ENCODE data around the gene FOXJ3. TPM values are rescaled to one million over a fixed set of nuclear protein-coding genes. Genes with fewer than 3 reads are reported as not detected.

Gene FOXJ3
- total RNA-seq, 1 donor from 2014 or later: 51.0 TPM

- peaks cover 2% of the 10 kb centered on the region for H3K4me1 Mint-ChIP-seq
- no peak overlapping the region for H3K27ac Mint-ChIP-seq
- H3K36me3 Mint-ChIP-seq (ENCODE audit: low read depth): no peaks in the 10 kb centered on the region
- no peak overlapping the region for H3K4me3 Mint-ChIP-seq
- H3K9me3 Mint-ChIP-seq: peaks cover 26% of the 10 kb centered on the region
- H3K27me3 Mint-ChIP-seq: peaks cover 10% of the 10 kb centered on the region
- DNase-seq: no peak
- intact Hi-C loops (cut with micrococcal nuclease): no loop called here
These were observed 171.2 kb downstream of the FOXJ3 start for GRCh38 chr1:42163536-42164503.

GRCh38 chr1:42163114-42163513 lies 171.9 kb downstream of the FOXJ3 start:
- Mint-ChIP-seq H3K36me3 (ENCODE audit: low read depth) (no peaks in the 10 kb centered on the region), H3K4me3 (no peak overlapping the region), H3K27me3 (peaks cover 10% of the 10 kb centered on the region), H3K4me1 (peaks cover 4% of the 10 kb centered on the region), H3K27ac (no peak overlapping the region), H3K9me3 (peaks cover 26% of the 10 kb centered on the region)
- DNase-seq: no peak
- intact Hi-C loops (cut with micrococcal nuclease): no loop called here

- H3K4me1 Mint-ChIP-seq: peaks cover 9% of the 10 kb centered on the region
- peaks cover 10% of the 10 kb centered on the region for H3K27me3 Mint-ChIP-seq
- peaks cover 26% of the 10 kb centered on the region for H3K9me3 Mint-ChIP-seq
- DNase-seq: no peak
- intact Hi-C loops (cut with micrococcal nuclease): no loop called here
- no peaks in the 10 kb centered on the region for H3K36me3 Mint-ChIP-seq (ENCODE audit: low read depth)
- no peak overlapping the region for H3K4me3 Mint-ChIP-seq
- no peak overlapping the region for H3K27ac Mint-ChIP-seq
These were observed 172.9 kb downstream of the FOXJ3 start for GRCh38 chr1:42162181-42162580.

GRCh38 chr1:42158189-42158588 lies 176.8 kb downstream of the FOXJ3 start:
- intact Hi-C loops (cut with micrococcal nuclease): no loop called here
- no peak for DNase-seq
- Mint-ChIP-seq H3K9me3 (peaks cover 26% of the 10 kb centered on the region), H3K4me1 (peaks cover 9% of the 10 kb centered on the region), H3K4me3 (no peak overlapping the region), H3K27ac (no peak overlapping the region), H3K36me3 (ENCODE audit: low read depth) (no peaks in the 10 kb centered on the region), H3K27me3 (peaks cover 10% of the 10 kb centered on the region)

GRCh38 chr1:42157667-42158066 lies 177.4 kb downstream of the FOXJ3 start:
- intact Hi-C loops (cut with micrococcal nuclease): no loop called here
- H3K27ac Mint-ChIP-seq: no peak overlapping the region
- peaks cover 10% of the 10 kb centered on the region for H3K27me3 Mint-ChIP-seq
- peaks cover 26% of the 10 kb centered on the region for H3K9me3 Mint-ChIP-seq
- DNase-seq: peak; percentile 61
- no peak overlapping the region for H3K4me3 Mint-ChIP-seq
- no peaks in the 10 kb centered on the region for H3K36me3 Mint-ChIP-seq (ENCODE audit: low read depth)
- H3K4me1 Mint-ChIP-seq: peaks cover 9% of the 10 kb centered on the region

- H3K4me3 Mint-ChIP-seq: no peak overlapping the region
- no peak overlapping the region for H3K27ac Mint-ChIP-seq
- H3K9me3 Mint-ChIP-seq: peaks cover 12% of the 10 kb centered on the region
- peaks cover 7% of the 10 kb centered on the region for H3K27me3 Mint-ChIP-seq
- peaks cover 9% of the 10 kb centered on the region for H3K4me1 Mint-ChIP-seq
- no peak for DNase-seq
- H3K36me3 Mint-ChIP-seq (ENCODE audit: low read depth): no peaks in the 10 kb centered on the region
- intact Hi-C loops (cut with micrococcal nuclease): no loop called here
These were observed 179.7 kb downstream of the FOXJ3 start for GRCh38 chr1:42155362-42155761.

- Mint-ChIP-seq H3K4me1 (peaks cover 9% of the 10 kb centered on the region), H3K9me3 (peaks cover 7% of the 10 kb centered on the region), H3K27me3 (peaks cover 5% of the 10 kb centered on the region), H3K4me3 (no peak overlapping the region), H3K36me3 (ENCODE audit: low read depth) (no peaks in the 10 kb centered on the region), H3K27ac (no peak overlapping the region)
- no peak for DNase-seq
- intact Hi-C loops (cut with micrococcal nuclease): no loop called here
These were observed 180.3 kb downstream of the FOXJ3 start for GRCh38 chr1:42154685-42155084.

GRCh38 chr1:42153624-42154023 lies 181.4 kb downstream of the FOXJ3 start:
- Mint-ChIP-seq H3K9me3 (no peaks in the 10 kb centered on the region), H3K4me3 (no peak overlapping the region), H3K4me1 (peaks cover 8% of the 10 kb centered on the region), H3K27ac (no peak overlapping the region), H3K36me3 (ENCODE audit: low read depth) (no peaks in the 10 kb centered on the region), H3K27me3 (no peaks in the 10 kb centered on the region)
- no peak for DNase-seq
- intact Hi-C loops (cut with micrococcal nuclease): no loop called here

GRCh38 chr1:42152907-42153600 lies 182.0 kb downstream of the FOXJ3 start, which contains the start of gene GUCA2B:
Gene GUCA2B (plus strand): TSS chr1:42153410. CDS start chr1:42153451, 41 bp downstream.
- no peak within 1 kb of the TSS for H3K4me3 Mint-ChIP-seq
- no peaks in the 10 kb centered on the region for H3K27me3 Mint-ChIP-seq
- intact Hi-C loops (cut with micrococcal nuclease): no loop called here
- peaks cover 6% of the 10 kb centered on the region for H3K4me1 Mint-ChIP-seq
- H3K36me3 Mint-ChIP-seq (ENCODE audit: low read depth): no peaks in the 10 kb centered on the region
- H3K27ac Mint-ChIP-seq: no peak within 1 kb of the TSS
- no peaks in the 10 kb centered on the region for H3K9me3 Mint-ChIP-seq
- no peak for DNase-seq

- DNase-seq: no peak
- Mint-ChIP-seq H3K27me3 (no peaks in the 10 kb centered on the region), H3K27ac (no peak overlapping the region), H3K4me1 (no peaks in the 10 kb centered on the region), H3K4me3 (no peak overlapping the region), H3K36me3 (ENCODE audit: low read depth) (no peaks in the 10 kb centered on the region), H3K9me3 (no peaks in the 10 kb centered on the region)
- intact Hi-C loops (cut with micrococcal nuclease): no loop called here
These were observed 182.9 kb downstream of the FOXJ3 start for GRCh38 chr1:42152119-42152518.

GRCh38 chr1:42150651-42151050 lies 184.4 kb downstream of the FOXJ3 start:
- H3K27ac Mint-ChIP-seq: no peak overlapping the region
- H3K4me3 Mint-ChIP-seq: no peak overlapping the region
- H3K4me1 Mint-ChIP-seq: no peaks in the 10 kb centered on the region
- H3K27me3 Mint-ChIP-seq: no peaks in the 10 kb centered on the region
- H3K36me3 Mint-ChIP-seq (ENCODE audit: low read depth): no peaks in the 10 kb centered on the region
- intact Hi-C loops (cut with micrococcal nuclease): no loop called here
- no peak for DNase-seq
- H3K9me3 Mint-ChIP-seq: no peaks in the 10 kb centered on the region

GRCh38 chr1:42148166-42148565 lies 186.9 kb downstream of the FOXJ3 start:
- intact Hi-C loops (cut with micrococcal nuclease): no loop called here
- Mint-ChIP-seq H3K4me3 (no peak overlapping the region), H3K27me3 (peaks cover 1% of the 10 kb centered on the region), H3K9me3 (no peaks in the 10 kb centered on the region), H3K4me1 (peaks cover 4% of the 10 kb centered on the region), H3K27ac (no peak overlapping the region), H3K36me3 (ENCODE audit: low read depth) (no peaks in the 10 kb centered on the region)
- no peak for DNase-seq

GRCh38 chr1:42146626-42147320 lies 188.3 kb downstream of the FOXJ3 start:
- intact Hi-C loops (cut with micrococcal nuclease): loop anchor here (1.0 kb wide), 1 partner anchor 27 kb away; no protein-coding TSS in a partner anchor
- H3K4me3 Mint-ChIP-seq: no peak overlapping the region
- no peaks in the 10 kb centered on the region for H3K36me3 Mint-ChIP-seq (ENCODE audit: low read depth)
- DNase-seq: peak; percentile 91
- H3K27me3 Mint-ChIP-seq: peaks cover 4% of the 10 kb centered on the region
- no peak overlapping the region for H3K27ac Mint-ChIP-seq
- peaks cover 5% of the 10 kb centered on the region for H3K4me1 Mint-ChIP-seq
- no peaks in the 10 kb centered on the region for H3K9me3 Mint-ChIP-seq
